ENCODE data around the gene LRMDA. TPM values are rescaled to one million over a fixed set of nuclear protein-coding genes. Genes with fewer than 3 reads are reported as not detected.

The LRMDA gene
- total and polyA plus RNA-seq, 7 donors: 2.8 to 22.2 (median 9.0) TPM

DNA sequence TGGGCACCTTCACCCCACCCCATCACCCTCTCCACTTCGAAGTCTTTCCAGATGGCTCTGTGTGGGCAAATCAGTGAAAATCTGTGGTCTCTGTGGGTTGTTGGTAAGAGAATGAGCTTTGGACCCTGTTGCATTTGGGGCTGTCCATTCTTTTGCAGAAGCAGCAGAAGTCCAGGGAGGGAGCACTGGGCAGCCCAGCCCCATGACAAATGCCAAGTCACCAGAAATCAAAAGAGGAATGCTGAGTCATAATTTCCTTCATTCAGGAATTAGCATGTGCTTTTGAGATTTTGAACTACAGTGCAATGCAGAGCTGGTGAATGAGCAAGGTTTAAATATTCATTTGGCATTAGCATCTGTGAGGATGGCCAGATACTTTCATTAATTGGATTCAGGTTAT, 556.2 kb downstream of the LRMDA start:
- intact Hi-C loops (cut with DNase I): no loop called here
- Histone ChIP-seq H3K36me3 (no peaks in the 10 kb centered on the region), H3K4me3 (no peak overlapping the region), H3K4me1 (peaks cover 0 to 2% (median 0%) of the 10 kb centered on the region in 4 donors), H3K9me3 (no peaks in the 10 kb centered on the region), H3K27ac (no peak overlapping the region), H3K27me3 (no peaks in the 10 kb centered on the region)
- TF ChIP-seq POLR2AphosphoS5 (IDR thresholded peaks at IDR 0.05) (no peak), POLR2A (IDR thresholded peaks at IDR 0.05) (no peak), EP300 (IDR thresholded peaks at IDR 0.05) (no peak)
- TF ChIP-seq, protein P1, sequence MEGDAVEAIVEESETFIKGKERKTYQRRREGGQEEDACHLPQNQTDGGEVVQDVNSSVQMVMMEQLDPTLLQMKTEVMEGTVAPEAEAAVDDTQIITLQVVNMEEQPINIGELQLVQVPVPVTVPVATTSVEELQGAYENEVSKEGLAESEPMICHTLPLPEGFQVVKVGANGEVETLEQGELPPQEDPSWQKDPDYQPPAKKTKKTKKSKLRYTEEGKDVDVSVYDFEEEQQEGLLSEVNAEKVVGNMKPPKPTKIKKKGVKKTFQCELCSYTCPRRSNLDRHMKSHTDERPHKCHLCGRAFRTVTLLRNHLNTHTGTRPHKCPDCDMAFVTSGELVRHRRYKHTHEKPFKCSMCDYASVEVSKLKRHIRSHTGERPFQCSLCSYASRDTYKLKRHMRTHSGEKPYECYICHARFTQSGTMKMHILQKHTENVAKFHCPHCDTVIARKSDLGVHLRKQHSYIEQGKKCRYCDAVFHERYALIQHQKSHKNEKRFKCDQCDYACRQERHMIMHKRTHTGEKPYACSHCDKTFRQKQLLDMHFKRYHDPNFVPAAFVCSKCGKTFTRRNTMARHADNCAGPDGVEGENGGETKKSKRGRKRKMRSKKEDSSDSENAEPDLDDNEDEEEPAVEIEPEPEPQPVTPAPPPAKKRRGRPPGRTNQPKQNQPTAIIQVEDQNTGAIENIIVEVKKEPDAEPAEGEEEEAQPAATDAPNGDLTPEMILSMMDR (IDR thresholded peaks at IDR 0.05): no peak
- WGBS, 2 donors: 85 to 91% methylated on average over 1 of the region's 1 CpG
- no peak for DNase-seq

DNA sequence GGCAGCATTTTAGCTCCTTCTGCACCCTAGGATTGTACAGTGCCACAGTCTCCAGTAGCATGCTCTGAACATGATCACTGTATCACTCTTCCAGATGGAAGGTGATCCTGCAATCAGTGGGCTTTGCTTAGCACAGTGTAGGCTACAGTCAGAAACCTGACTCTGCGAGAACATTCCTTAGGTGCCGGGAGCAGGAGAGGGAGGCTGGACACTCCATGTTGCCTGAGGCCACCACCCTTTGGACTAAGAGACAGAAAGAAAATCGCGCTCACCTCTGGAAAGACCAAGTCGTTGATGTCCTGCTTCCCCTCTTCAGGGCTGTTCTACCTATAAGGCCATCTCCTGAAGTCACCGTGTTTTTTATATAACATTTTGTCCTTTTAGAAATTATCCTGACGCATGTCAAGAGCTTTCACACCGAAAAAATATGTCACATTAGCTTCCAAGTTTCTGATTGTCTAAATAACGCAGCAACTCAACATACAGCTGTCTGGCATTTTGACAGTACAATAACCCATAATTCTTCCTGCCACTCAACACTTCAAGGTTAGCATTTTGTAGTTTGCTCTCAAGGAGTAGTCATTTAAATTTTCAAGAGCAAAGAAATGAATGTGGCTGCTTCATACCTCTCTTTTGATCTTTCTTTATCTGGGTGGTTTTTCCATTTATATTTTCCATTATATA, 563.1 kb downstream of the LRMDA start:
- Histone ChIP-seq H3K4me1 (no peaks in the 10 kb centered on the region), H3K27me3 (no peaks in the 10 kb centered on the region), H3K36me3 (no peaks in the 10 kb centered on the region), H3K27ac (no peak overlapping the region), H3K9me3 (no peaks in the 10 kb centered on the region), H3K4me3 (no peak overlapping the region)
- intact Hi-C loops (cut with DNase I): no loop called here
- DNase-seq: no peak
- TF ChIP-seq, protein P1 (IDR thresholded peaks at IDR 0.05): no peak
- TF ChIP-seq POLR2AphosphoS5 (IDR thresholded peaks at IDR 0.05): no peak
- no peak for TF ChIP-seq POLR2A (IDR thresholded peaks at IDR 0.05)
- TF ChIP-seq EP300 (IDR thresholded peaks at IDR 0.05): no peak
- WGBS, 2 donors: 93 to 94% methylated on average over 9 of the region's 9 CpGs

GRCh38 chr10:75995041-75995430, 563.6 kb downstream of the LRMDA start:
- intact Hi-C loops (cut with DNase I): no loop called here
- Histone ChIP-seq H3K9me3 (no peaks in the 10 kb centered on the region), H3K4me1 (no peaks in the 10 kb centered on the region), H3K36me3 (no peaks in the 10 kb centered on the region), H3K27me3 (no peaks in the 10 kb centered on the region), H3K27ac (no peak overlapping the region), H3K4me3 (no peak overlapping the region)
- no peak for DNase-seq
- TF ChIP-seq, protein P1 (IDR thresholded peaks at IDR 0.05): no peak
- TF ChIP-seq EP300 (IDR thresholded peaks at IDR 0.05) (no peak), POLR2AphosphoS5 (IDR thresholded peaks at IDR 0.05) (no peak), POLR2A (IDR thresholded peaks at IDR 0.05) (no peak)
- 75 to 88% methylated on average over 1 of the region's 1 CpG for WGBS, 2 donors

GRCh38 chr10:75995720-75996119, 564.3 kb downstream of the LRMDA start:
- H3K4me1 ChIP-seq: no peaks in the 10 kb centered on the region
- intact Hi-C loops (cut with DNase I): no loop called here
- no peaks in the 10 kb centered on the region for H3K36me3 ChIP-seq
- WGBS, 2 donors: 18 to 65% methylated on average over 1 of the region's 1 CpG
- H3K9me3 ChIP-seq: no peaks in the 10 kb centered on the region
- no peak overlapping the region for H3K4me3 ChIP-seq
- H3K27me3 ChIP-seq: no peaks in the 10 kb centered on the region
- no peak overlapping the region for H3K27ac ChIP-seq
- DNase-seq: no peak
- TF ChIP-seq, protein P1 (IDR thresholded peaks at IDR 0.05): no peak
- TF ChIP-seq EP300 (IDR thresholded peaks at IDR 0.05) (no peak), POLR2AphosphoS5 (IDR thresholded peaks at IDR 0.05) (no peak), POLR2A (IDR thresholded peaks at IDR 0.05) (no peak)

GRCh38 chr10:75999001-75999400, 567.6 kb downstream of the LRMDA start:
- Histone ChIP-seq H3K27me3 (no peaks in the 10 kb centered on the region), H3K4me1 (no peaks in the 10 kb centered on the region), H3K4me3 (no peak overlapping the region), H3K36me3 (no peaks in the 10 kb centered on the region), H3K9me3 (no peaks in the 10 kb centered on the region), H3K27ac (no peak overlapping the region)
- DNase-seq: no peak
- 86 to 87% methylated on average over 2 of the region's 2 CpGs for WGBS, 2 donors
- TF ChIP-seq POLR2AphosphoS5 (IDR thresholded peaks at IDR 0.05) (no peak), POLR2A (IDR thresholded peaks at IDR 0.05) (no peak), EP300 (IDR thresholded peaks at IDR 0.05) (no peak)
- TF ChIP-seq, protein P1 (IDR thresholded peaks at IDR 0.05): no peak
- intact Hi-C loops (cut with DNase I): no loop called here

Measured in sigmoid colon (tissue), 7 donors.